Midbrain (tissue), 1 donor: ENCODE data around the gene KRTAP6-1.

ENCODE experiments used
- DNase-seq: peaks from one replicate; lab custom pipeline; 2025; lab: John Stamatoyannopoulos, UW

Gene KRTAP6-1, protein sequence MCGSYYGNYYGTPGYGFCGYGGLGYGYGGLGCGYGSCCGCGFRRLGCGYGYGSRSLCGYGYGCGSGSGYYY

DNA sequence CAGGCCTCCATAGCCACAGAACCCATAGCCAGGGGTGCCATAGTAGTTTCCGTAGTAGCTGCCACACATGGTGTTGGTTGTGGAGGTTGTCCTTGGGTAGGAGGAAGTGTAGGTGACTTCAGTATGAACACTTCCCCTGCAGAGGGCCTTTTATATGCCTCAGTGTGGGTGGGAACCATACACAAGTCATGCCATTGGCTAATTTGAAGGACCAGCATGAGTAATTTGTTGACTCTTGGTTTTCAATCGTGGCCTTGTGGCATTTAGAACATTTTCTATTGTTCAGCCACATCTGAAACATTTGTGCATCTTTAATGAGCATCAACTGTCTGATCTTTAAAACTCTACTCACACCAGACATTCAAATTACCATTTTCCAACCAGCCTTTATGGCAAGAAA is at the start of gene KRTAP6-1:
KRTAP6-1 (minus strand) TSS at position 95 of the 400 bp plus-strand sequence; CDS start at position 69, 26 bp downstream.
- no peak for DNase-seq

DNA sequence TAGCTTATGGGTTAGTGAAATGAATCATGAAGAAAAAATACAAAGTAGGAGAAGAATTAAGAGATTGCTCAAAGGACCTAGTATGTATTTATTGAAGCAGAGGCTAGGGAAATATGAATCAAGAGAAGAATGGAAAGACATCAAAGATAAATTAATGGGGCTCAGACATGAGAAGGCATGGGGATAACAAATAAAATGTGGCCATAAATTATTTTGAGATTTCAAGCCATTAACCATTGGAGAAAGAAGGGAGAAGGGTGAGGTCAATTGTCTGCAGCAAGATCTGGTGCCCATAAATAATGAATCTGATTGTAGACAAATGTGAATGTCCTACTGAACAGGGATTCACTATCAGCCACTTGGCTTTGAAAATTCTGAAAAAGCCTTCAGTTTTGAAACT is 39.2 kb upstream of the KRTAP6-1 start:
- no peak for DNase-seq

GRCh38 chr21:30646904-30647414 is 33.2 kb upstream of the KRTAP6-1 start:
- no peak for DNase-seq

DNA sequence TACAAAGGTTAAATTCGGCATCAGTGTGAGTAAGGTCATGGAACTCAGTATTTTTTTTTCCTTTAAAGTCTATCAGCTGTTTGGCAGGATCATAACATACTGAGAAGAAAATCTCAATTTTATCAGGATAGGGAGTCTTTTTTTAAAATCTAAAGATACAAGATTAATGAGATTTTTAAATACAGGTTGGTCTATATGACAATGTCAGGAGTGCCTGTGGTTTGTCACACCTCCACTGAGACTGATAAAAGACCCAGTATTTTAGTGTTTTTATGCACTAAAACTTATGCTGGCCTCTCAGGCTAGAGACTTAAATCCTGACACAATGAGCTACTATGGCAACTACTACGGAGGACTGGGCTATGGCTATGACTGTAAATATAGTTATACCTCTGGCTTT is 28.8 kb upstream of the KRTAP6-1 start, which contains the start of gene KRTAP20-3:
KRTAP20-3 (plus strand) TSS at position 301 of the 400 bp plus-strand sequence.
- no peak for DNase-seq

DNA sequence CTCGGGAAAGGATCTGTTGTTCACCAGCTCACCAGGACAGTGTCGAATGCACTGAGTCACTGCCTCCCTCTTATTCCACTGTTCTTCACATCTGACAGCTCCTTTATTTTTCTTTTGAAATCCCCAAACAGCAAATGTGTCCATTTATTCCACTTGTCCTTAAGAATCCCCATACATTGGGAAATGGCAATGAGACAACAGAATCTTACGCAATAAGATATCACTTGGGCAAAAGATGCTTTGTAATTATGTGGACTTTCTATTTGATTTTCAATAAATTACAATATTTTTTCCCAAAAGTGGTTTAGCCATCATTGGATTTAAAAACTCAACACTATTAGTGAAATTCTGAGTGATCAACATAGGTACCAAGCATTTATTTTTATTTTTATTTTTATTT is 25.0 kb upstream of the KRTAP6-1 start:
- no peak for DNase-seq

- no peak for DNase-seq
Measured at GRCh38 chr21:30634906-30635305, 21.2 kb upstream of the KRTAP6-1 start, which contains the start of gene KRTAP20-2. Gene KRTAP20-2 (plus strand): TSS chr21:30635206. CDS start chr21:30635264, 58 bp downstream.

DNA sequence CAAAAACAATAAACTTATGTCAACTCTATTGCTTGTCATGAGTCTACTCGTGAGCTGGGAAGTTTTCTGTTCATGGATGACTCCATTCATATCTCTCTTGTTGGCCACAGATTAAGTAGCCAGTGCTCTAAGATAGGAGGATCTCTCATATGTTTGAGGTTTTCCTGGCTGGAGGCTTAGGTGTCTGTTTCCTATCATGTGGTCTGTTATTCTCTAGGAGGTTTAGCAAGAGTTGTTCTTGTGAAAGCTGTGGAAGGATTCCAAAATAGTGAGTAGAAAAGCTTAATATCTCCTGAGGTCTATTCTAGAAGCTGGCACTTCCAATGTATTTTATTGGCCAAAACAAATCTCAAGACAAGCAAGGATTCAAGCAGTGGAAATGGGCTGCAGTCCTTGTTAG is 15.5 kb upstream of the KRTAP6-1 start:
- DNase-seq = no peak

DNA sequence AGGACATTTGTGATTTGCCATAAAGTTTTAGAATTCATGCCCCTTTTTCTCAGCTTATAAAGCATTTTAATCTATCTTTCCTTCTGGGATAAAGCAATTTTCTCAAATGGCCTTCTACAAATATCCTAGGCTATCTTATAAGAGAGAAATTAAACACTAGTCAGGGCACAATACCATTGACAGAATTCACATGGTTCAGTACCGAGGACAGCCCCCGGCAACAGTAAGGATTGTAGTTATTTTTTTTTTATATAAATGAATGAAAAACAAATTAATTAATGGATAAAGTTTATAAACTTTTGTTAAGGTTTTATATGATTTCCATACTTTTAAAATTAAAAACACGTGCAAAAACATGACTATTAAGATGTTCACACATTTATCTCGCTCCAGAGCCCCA is 14.4 kb upstream of the KRTAP6-1 start:
- DNase-seq = no peak

DNA sequence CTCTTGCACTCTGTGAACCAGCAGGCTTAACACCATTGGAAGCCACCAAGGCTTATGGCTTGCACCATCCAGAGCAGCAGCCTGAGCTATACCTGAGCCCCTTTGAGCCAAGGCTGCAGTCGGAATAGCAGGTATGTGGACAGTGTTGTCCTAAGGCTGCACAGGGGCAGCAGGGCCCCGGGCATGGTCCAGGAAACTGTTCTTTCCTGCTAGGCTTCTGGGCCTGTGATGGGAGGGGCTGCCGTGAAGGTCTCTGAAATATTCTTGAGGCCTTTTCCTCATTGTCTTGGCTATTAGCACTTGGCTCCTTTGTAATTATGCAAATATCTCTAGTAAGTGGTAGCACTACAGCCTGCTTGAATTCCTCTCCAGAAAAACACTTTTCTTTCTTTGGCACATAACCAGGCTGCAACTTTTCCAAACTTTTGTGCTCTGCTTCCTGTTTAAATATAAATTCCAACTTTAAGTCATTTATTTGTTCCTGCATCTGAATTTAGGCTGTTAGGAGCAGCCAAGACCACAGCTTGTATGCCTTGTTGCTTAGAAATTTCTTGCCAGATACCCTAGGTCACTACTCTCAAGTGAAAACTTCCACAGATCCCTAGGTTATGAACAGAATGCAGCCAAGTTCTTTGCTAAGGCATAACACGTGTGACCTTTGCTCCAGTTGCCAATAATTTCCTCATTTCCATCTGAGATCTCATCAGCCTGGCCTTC is 11.9 kb upstream of the KRTAP6-1 start:
- DNase-seq = no peak

DNA sequence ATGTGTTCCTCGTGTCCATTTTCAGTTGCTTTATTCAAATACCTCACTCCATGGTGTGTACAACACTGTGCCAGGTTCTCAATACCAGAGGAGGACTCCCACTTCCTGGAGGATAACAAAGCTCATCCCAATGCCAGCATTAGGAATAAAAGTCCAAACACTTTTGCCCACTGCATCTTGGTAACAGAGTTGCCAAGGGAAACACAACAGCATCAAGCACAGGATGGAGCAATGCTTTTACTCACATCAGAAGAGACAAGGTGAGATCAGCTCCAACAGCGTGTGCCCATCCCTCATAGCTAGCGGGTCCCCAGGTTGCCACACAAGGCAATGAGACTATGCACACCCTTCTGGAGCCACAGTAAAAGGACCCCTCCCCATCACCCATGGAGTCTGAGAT is 9.6 kb upstream of the KRTAP6-1 start:
- DNase-seq = no peak

DNA sequence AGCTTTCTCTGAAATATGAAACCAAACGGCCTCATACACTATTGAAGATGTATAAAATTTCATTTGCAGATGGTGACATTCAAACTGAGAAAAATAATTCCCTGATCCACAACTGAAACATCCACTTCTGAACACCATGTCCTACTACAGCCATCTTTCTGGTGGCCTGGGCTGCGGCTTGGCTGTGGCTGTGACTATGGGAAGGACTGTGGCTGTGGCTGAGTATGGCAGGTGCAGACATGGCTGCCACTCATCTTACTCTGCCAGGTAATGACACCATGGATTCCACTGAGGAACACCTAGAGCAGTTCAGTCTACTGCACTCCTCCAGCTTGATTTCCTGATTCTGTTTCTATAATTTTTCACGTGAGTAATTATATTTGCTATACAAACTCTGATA is 6.8 kb upstream of the KRTAP6-1 start, which contains the start of gene KRTAP20-4:
KRTAP20-4 (plus strand) TSS at position 106 of the 400 bp plus-strand sequence.
- no peak for DNase-seq

DNA sequence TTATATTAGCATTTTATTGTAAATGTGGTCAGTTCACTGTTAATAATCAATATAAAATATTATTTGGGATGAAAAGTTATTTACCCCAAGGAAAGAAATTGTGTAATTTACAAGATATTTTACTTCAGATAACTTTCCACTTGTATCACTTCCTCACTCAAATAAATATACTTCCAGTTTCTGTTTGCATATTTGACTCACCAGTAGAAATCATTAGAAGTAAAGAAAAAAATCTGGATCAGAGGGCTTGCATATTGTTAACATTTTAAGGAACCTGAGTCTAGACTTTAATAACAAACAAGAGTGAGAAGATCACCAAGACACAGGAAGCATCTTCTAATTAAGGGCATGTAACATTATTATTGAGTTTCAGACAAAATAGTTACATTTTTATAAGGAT is 6.3 kb upstream of the KRTAP6-1 start:
- no peak for DNase-seq

DNA sequence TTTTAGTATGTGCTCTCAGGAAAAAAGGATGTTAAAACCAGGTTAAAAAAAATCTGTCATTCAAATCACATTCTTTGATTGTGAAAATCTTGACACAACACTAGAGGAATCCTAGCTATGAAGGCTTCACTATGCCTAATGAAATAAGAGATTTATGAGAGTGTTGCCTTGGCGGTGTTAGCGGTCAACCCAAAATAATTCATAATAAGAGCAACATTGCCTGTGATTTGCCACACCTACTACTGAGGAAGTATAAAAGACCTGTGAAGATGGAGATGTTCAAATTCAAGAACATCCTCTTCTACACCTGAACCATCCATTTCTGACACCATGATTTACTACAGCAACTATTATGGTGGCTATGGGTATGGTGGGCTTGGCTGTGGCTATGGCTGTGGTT is 2.4 kb upstream of the KRTAP6-1 start, which contains the start of gene KRTAP20-1:
KRTAP20-1 (plus strand) TSS at position 301 of the 400 bp plus-strand sequence; CDS start at position 331, 30 bp downstream.
- no peak for DNase-seq

DNA sequence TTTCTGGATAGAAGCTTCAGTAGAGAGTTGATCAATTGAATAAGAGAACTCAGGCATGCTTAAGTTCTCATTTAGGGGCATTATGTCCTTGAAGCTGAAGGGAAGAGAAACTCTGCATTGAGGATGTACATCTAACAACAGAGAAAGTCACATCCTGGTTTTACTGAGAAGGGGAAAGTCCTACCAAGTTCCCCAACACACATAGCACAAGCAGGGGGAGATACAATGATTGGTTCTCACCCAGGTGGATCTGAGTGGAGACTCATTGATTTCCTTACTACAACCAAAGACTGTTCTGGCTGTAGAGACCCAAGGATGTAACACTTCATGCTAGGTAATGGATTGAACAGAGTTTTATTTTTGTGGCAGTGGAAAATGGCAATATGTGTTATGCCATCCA is 1.5 kb upstream of the KRTAP6-1 start:
- no peak for DNase-seq

GRCh38 chr21:30612132-30612531 is 1.6 kb downstream of the KRTAP6-1 start:
- DNase-seq = no peak

- no peak for DNase-seq
Measured at GRCh38 chr21:30605968-30606367, 7.8 kb downstream of the KRTAP6-1 start.

- DNase-seq = no peak
Measured at GRCh38 chr21:30600787-30601186, 12.9 kb downstream of the KRTAP6-1 start, which contains the start of gene KRTAP22-1. Gene KRTAP22-1 (plus strand): TSS chr21:30601087.

DNA sequence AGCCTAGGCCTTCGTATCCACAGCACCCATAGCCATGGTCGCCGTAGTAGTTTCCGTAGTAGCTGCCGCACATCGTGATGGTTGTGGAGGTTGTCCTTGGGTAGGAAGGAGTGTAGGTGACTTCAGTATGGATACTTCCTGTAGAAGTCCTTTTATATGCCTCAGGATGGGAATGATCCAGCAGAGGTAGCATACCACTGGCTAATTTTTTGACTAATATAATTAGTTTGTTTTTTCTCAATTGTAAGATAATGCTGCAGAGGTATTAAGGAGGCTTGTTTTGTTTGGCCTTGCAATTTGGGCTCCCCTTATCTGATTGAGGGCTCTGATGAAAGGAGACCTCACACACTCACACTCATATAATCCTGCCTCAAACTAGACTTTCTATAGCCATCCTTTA is 14.9 kb downstream of the KRTAP6-1 start, which contains the start of gene KRTAP6-2:
KRTAP6-2 (minus strand) TSS at position 101 of the 400 bp plus-strand sequence; CDS start at position 73, 28 bp downstream.
- DNase-seq = no peak

GRCh38 chr21:30592140-30592539 is 21.6 kb downstream of the KRTAP6-1 start, which contains the start of gene KRTAP6-3:
Gene KRTAP6-3 (plus strand): TSS chr21:30592440. CDS start chr21:30592446, 6 bp downstream.
- no peak for DNase-seq

- no peak for DNase-seq
Measured at GRCh38 chr21:30590297-30590696, 23.4 kb downstream of the KRTAP6-1 start, which contains the start of gene KRTAP22-2. Gene KRTAP22-2 (minus strand): TSS chr21:30590397.

DNA sequence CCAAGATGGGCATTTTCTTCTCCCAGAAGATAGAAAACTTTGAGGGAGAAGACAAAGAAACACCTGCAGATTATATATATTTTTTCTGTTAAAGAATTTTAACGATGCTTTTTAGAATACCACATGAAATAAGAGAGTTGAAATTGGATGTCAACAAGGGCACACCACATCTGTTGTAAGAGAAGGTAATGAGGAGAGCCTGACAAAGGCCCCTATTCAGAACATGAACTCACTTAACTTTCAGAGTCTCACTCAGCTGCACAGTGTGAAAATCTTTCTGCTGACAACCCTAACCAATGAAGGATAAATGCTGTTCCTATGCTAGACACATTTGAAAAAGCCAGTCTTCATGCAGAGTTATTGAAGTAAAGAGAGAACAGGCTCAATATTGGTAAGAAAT is 30.9 kb downstream of the KRTAP6-1 start:
- no peak for DNase-seq

GRCh38 chr21:30580132-30580531 is 33.6 kb downstream of the KRTAP6-1 start:
- DNase-seq = no peak

GRCh38 chr21:30579346-30579745 is 34.4 kb downstream of the KRTAP6-1 start:
- no peak for DNase-seq
